Measurements from ENCODE around the gene PGM1. TPM values are rescaled to one million over a fixed set of nuclear protein-coding genes. Genes with fewer than 3 reads are reported as not detected.

The PGM1 gene
- total RNA-seq, 1 experiment from 2014 or later: 124 TPM

DNA sequence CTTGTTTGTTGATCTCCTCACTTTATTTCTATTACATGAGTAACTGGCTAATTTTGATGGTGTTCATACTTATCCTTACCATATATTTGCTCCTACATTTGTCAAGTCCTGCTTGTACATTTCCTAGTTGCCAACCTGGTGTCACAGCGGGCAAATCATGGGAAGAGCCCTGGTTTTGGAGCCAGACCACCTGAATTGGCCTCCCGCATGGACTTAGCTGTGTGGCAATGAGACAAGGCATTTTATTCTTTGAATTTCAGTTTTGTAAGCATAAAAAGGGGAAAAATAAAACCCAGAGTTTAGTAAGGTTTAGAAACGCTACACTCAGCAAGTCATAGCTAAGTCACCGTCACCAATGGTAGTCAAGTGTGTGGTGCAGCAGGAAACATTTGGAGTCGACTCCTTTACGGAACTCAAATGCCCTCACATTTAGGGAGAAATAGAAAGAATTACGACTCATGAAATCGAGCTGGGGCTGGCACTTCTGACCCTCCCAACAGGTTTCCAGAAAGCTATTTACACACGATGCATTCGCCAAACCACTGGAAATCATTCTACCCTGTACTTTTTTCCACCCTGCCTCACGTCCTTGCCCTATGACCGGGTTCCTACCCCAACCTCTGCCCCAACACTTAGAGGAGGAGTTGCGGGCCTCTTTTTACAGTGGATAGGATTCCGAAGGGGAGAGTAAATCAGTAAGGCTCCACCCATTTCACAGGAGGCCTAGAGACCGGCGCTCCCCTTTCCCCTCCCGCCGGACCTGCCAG, 492 bp upstream of the PGM1 start:
- ChIA-PET POLR2A (ENCODE audit: unreplicated experiment) (interaction anchor here (0.6 kb wide), 1 partner anchor 781 kb away, joined by 3 read pairs; no protein-coding TSS in a partner anchor), CTCF (no interaction called here)
- no peaks in the 10 kb centered on the region for H3K9me2 ChIP-seq (replicated peaks; ENCODE audit: low read length)
- no peaks in the 10 kb centered on the region for H3F3A ChIP-seq (ENCODE audit: low read length, unreplicated experiment)
- TSS peak; percentile 45 for BruUV-seq (replicated peaks)
- TF ChIP-seq EZH2phosphoT487 (IDR thresholded peaks at IDR 0.05; ENCODE audit: borderline replicate concordance, low read length): no peak
- TF ChIP-seq, protein P1, sequence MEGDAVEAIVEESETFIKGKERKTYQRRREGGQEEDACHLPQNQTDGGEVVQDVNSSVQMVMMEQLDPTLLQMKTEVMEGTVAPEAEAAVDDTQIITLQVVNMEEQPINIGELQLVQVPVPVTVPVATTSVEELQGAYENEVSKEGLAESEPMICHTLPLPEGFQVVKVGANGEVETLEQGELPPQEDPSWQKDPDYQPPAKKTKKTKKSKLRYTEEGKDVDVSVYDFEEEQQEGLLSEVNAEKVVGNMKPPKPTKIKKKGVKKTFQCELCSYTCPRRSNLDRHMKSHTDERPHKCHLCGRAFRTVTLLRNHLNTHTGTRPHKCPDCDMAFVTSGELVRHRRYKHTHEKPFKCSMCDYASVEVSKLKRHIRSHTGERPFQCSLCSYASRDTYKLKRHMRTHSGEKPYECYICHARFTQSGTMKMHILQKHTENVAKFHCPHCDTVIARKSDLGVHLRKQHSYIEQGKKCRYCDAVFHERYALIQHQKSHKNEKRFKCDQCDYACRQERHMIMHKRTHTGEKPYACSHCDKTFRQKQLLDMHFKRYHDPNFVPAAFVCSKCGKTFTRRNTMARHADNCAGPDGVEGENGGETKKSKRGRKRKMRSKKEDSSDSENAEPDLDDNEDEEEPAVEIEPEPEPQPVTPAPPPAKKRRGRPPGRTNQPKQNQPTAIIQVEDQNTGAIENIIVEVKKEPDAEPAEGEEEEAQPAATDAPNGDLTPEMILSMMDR (conservative IDR thresholded peaks at IDR 0.05; ENCODE audit: low read depth, low read length): no peak
- no peak for TF ChIP-seq EZH2 (IDR thresholded peaks at IDR 0.05; ENCODE audit: low read length, unreplicated experiment)
- H3K27me3 ChIP-seq (ENCODE audit: low read length): no peaks in the 10 kb centered on the region
- peak overlapping the region; percentile 95 for H2AFZ ChIP-seq (ENCODE audit: low read length)
- peaks cover 26% of the 10 kb centered on the region for H3K4me1 ChIP-seq (ENCODE audit: insufficient read depth, low read length)
- peaks cover 59% of the 10 kb centered on the region for H3K79me2 ChIP-seq (ENCODE audit: low read length)
- peak overlapping the region; percentile 89 for H3K4me2 ChIP-seq (ENCODE audit: low read length)
- peak overlapping the region; percentile 97 for H3K4me3 ChIP-seq (ENCODE audit: low read length)
- H3K9ac ChIP-seq (ENCODE audit: low read length): peak overlapping the region; percentile 66
- DNase-seq: peak; percentile 74
- intact Hi-C loops (cut with micrococcal nuclease): no loop called here
- H3K36me3 ChIP-seq (ENCODE audit: low read depth, low read length): no peaks in the 10 kb centered on the region
- H3K9me3 ChIP-seq (ENCODE audit: low read length): no peaks in the 10 kb centered on the region
- peaks cover 9% of the 10 kb centered on the region; the same call in 1 of the 2 replicates for H4K20me1 ChIP-seq (ENCODE audit: low read length)
- no peak for ATAC-seq
- H3K27ac ChIP-seq (ENCODE audit: low read length): peak overlapping the region; percentile 79

DNA sequence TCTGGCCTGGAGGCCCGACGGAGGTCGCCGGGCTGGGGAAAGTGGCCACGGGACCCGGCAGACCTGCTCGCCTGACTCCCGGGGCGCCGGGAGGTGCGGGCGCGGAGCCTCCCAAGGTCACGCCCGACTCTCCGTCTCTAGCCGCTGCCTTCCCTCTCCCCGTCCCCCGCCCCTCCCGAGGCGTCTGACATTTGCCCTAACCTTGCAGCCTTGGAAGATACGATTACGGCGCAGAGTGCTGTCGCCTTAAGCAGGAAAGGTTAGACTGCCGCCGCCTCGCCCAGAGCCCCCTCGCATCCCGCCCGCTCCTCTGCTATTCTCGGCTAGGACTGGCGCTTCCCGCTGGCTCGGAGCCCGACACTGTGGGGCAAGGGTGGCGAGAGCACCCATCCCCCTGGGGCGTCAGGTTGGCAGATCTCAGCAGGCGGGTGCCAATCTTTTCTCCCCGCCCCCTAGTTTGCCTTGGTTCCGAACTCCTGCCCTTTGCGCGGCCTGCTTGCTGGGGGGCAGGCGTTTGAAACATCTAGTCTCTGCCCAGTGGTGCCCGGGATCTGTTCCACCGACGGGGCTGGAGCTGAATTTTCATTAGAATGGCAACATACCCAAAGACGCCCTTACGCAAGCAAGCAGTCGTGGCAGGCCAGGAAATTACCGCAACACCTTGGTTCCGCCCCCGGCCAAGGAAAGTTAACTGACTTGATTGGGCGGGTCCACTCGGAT, 835 bp downstream of the PGM1 start:
- TF ChIP-seq, protein P1 (conservative IDR thresholded peaks at IDR 0.05; ENCODE audit: low read depth, low read length): no peak
- TF ChIP-seq EZH2phosphoT487 (IDR thresholded peaks at IDR 0.05; ENCODE audit: borderline replicate concordance, low read length) (no peak), EZH2 (IDR thresholded peaks at IDR 0.05; ENCODE audit: low read length, unreplicated experiment) (no peak)
- TSS peak; percentile 47 for BruUV-seq (replicated peaks)
- H3K4me1 ChIP-seq (ENCODE audit: insufficient read depth, low read length): peaks cover 26% of the 10 kb centered on the region
- peak; percentile 83 for DNase-seq
- peak overlapping the region; percentile 89 for H3K4me2 ChIP-seq (ENCODE audit: low read length)
- POLR2A ChIA-PET (ENCODE audit: unreplicated experiment): no interaction called here
- H3K9me3 ChIP-seq (ENCODE audit: low read length): no peaks in the 10 kb centered on the region
- H4K20me1 ChIP-seq (ENCODE audit: low read length): peaks cover 9% of the 10 kb centered on the region; the same call in 1 of the 2 replicates
- no peaks in the 10 kb centered on the region for H3K9me2 ChIP-seq (replicated peaks; ENCODE audit: low read length)
- H3K36me3 ChIP-seq (ENCODE audit: low read depth, low read length): no peaks in the 10 kb centered on the region
- no peaks in the 10 kb centered on the region for H3K27me3 ChIP-seq (ENCODE audit: low read length)
- peak; percentile 52 for ATAC-seq
- H3K4me3 ChIP-seq (ENCODE audit: low read length): peak overlapping the region; percentile 97
- peak overlapping the region; percentile 79 for H3K27ac ChIP-seq (ENCODE audit: low read length)
- CTCF ChIA-PET: no interaction called here
- intact Hi-C loops (cut with micrococcal nuclease): no loop called here
- H3K9ac ChIP-seq (ENCODE audit: low read length): peak overlapping the region; percentile 66
- peak overlapping the region; percentile 95 for H2AFZ ChIP-seq (ENCODE audit: low read length)
- H3F3A ChIP-seq (ENCODE audit: low read length, unreplicated experiment): no peaks in the 10 kb centered on the region
- H3K79me2 ChIP-seq (ENCODE audit: low read length): peaks cover 73% of the 10 kb centered on the region

All from PC-3 (cell line).